Progenitor cell of endocrine pancreas (in vitro differentiated cells): ENCODE data around the gene LRCH1. TPM values are rescaled to one million over a fixed set of nuclear protein-coding genes. Genes with fewer than 3 reads are reported as not detected.

ENCODE experiments used
- DNase-seq: peaks from one replicate; pipeline ENCODE4 v3.0.0; 2021; ENCODE audit warnings: low spot score; ENCODE audit not compliant: unreplicated experiment
- H3K27ac Mint-ChIP-seq: 2 replicates; pipeline ENCODE4 v1.8.0; 2021; ENCODE audit warnings: mild to moderate bottlenecking, moderate library complexity, mixed read lengths
- H3K27me3 Mint-ChIP-seq: 2 replicates; pipeline ENCODE4 v1.8.0; 2021; ENCODE audit warnings: mixed read lengths
- H3K36me3 Mint-ChIP-seq: 2 replicates; pipeline ENCODE4 v1.8.0; 2022; ENCODE audit warnings: mixed read lengths; ENCODE audit not compliant: insufficient read depth
- H3K4me1 Mint-ChIP-seq: 2 replicates; pipeline ENCODE4 v1.8.0; 2021; ENCODE audit warnings: low read depth, mixed read lengths
- H3K4me3 Mint-ChIP-seq: 2 replicates; pipeline ENCODE4 v1.8.0; 2021; ENCODE audit warnings: low read depth, mild to moderate bottlenecking, moderate library complexity, mixed read lengths
- H3K9me3 Mint-ChIP-seq: 2 replicates; pipeline ENCODE4 v1.8.0; 2021; ENCODE audit warnings: low read depth, mixed read lengths
- total RNA-seq: library from RNA; stranded (reverse); gene quantifications from 2 replicates; pipeline ENCODE4 v1.2.1, GENCODE V29; 2021
- TF ChIP-seq, protein P1 (sequence below): fragments of 200-600 bp; sonication (generic); IDR thresholded peaks from one replicate; pipeline ENCODE4 v1.5.0; 2021; ENCODE audit warnings: antibody characterized with exemption, mild to moderate bottlenecking; ENCODE audit not compliant: unreplicated experiment

LRCH1 gene
- total RNA-seq, 1 donor from 2014 or later: 17.9 TPM

DNA sequence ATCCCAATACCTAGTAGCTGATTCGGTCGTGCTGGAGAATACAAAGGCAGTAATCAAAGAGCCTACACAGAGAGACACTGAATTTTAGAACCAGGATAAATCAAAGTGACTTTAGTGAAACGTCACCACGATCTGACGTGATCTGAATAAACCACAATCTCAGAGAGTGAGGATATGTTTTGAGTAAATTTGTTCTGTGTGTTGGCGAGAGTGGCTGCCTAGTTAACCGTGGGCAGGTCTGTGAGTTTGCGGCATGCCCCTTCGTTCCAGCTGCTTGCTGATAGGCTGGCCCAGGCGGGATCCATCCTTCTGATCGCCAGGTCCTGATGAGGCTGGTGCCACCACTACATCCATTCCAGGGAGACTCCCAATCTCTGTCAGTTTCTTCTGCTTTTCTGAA lies 40.4 kb downstream of the LRCH1 start:
- Mint-ChIP-seq H3K9me3 (no peaks in the 10 kb centered on the region), H3K27ac (no peak overlapping the region), H3K4me1 (peaks cover 38% of the 10 kb centered on the region), H3K4me3 (no peak overlapping the region), H3K27me3 (no peaks in the 10 kb centered on the region), H3K36me3 (no peaks in the 10 kb centered on the region)
- no peak for DNase-seq
- TF ChIP-seq, protein P1, sequence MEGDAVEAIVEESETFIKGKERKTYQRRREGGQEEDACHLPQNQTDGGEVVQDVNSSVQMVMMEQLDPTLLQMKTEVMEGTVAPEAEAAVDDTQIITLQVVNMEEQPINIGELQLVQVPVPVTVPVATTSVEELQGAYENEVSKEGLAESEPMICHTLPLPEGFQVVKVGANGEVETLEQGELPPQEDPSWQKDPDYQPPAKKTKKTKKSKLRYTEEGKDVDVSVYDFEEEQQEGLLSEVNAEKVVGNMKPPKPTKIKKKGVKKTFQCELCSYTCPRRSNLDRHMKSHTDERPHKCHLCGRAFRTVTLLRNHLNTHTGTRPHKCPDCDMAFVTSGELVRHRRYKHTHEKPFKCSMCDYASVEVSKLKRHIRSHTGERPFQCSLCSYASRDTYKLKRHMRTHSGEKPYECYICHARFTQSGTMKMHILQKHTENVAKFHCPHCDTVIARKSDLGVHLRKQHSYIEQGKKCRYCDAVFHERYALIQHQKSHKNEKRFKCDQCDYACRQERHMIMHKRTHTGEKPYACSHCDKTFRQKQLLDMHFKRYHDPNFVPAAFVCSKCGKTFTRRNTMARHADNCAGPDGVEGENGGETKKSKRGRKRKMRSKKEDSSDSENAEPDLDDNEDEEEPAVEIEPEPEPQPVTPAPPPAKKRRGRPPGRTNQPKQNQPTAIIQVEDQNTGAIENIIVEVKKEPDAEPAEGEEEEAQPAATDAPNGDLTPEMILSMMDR: no peak

DNA sequence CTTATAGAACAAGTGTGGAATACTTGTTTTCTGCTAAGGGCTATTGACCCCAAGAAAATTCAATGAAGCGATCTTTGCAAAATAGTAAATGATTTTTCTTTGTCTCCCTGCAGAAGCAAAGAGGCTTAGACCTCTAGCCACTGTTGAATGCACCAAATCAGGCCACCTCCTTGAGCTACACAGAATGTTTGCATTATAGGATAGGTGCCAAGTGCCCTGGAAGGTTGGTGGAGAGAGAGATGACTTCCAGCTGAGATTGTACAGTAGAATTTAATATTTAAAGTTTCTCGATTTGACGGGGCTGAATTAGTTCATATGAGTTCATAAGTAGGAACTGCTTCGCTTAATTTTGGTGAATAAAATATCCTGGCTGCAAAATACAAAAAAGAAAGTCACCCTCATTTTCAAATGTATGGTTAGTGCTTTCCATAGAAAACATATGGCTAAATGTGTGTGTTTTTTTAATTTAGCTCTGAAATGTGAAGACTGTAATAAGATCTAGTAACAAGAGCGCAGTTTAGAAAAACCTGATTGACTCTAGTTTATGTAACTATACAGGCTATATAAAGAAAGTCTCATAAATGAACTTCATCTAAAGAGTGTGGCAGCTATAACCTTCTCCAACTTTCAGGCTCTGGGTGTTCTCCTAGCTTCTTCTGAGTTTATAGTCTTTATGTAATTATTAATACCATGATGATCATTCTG lies 41.6 kb downstream of the LRCH1 start:
- peaks cover 35% of the 10 kb centered on the region for H3K4me1 Mint-ChIP-seq
- TF ChIP-seq, protein P1: no peak
- no peak for DNase-seq
- no peak overlapping the region for H3K4me3 Mint-ChIP-seq
- peaks cover 3% of the 10 kb centered on the region for H3K9me3 Mint-ChIP-seq
- no peaks in the 10 kb centered on the region for H3K27me3 Mint-ChIP-seq
- H3K36me3 Mint-ChIP-seq: peaks cover 1% of the 10 kb centered on the region
- no peak overlapping the region for H3K27ac Mint-ChIP-seq

DNA sequence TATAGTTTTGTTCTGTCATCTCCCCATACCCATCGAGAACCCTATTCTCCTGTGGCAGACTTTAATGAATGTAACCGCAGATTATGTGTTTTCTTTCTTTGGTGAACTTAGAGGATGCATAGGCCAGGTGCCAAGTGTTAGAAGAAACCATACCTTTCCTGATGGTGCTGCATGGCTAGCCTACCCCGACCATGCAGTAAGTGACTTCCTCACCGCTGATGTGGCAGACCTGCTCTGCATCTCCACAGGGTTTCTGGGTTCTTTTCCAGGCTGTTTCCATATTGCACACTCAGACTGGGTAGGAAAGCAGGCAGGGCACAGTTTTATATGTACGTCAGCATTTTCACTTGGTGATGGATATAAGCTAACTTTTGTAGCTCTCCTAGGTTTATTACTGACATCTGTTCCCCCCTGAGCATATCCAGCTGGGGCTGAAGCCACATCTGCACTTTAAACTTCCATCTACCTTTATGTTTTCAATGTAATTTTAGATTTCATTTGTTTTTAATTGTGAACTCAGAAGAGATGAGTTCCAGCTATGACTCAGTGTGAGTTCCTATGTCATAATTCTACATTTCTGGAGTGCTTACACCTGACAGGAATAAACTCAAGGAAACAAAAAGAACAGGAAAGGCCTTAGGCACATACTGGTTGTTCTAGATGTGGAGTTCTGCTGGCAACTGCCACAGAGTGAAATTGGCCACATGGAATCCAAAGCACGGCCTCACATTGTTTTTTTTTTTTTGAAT lies 42.3 kb downstream of the LRCH1 start:
- H3K9me3 Mint-ChIP-seq: peaks cover 3% of the 10 kb centered on the region
- H3K4me1 Mint-ChIP-seq: peaks cover 36% of the 10 kb centered on the region
- H3K27ac Mint-ChIP-seq: peak overlapping the region; percentile 15
- H3K36me3 Mint-ChIP-seq: peaks cover 1% of the 10 kb centered on the region
- no peak for DNase-seq
- H3K27me3 Mint-ChIP-seq: no peaks in the 10 kb centered on the region
- TF ChIP-seq, protein P1: no peak
- no peak overlapping the region for H3K4me3 Mint-ChIP-seq

DNA sequence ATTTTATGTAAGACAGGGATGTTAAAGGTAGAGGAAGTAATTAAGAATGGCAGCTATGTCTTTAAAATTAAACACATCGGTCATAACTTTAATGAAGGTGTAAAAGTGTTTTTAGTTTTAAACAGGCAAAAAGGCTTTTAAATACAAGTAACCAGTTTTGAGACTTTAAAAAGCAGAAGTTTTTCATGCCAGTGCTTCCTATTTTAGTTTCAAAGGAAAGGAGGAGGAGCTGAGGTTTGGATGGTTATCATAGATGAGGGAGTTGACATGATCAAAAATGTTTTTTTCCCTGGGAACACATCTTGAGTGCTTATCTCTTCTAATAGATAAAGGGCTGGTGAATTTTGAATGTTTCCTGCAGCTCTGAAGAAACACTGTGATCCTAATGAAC lies 42.9 kb downstream of the LRCH1 start:
- DNase-seq: no peak
- TF ChIP-seq, protein P1: no peak
- peaks cover 39% of the 10 kb centered on the region for H3K4me1 Mint-ChIP-seq
- no peaks in the 10 kb centered on the region for H3K27me3 Mint-ChIP-seq
- H3K9me3 Mint-ChIP-seq: peaks cover 3% of the 10 kb centered on the region
- peaks cover 1% of the 10 kb centered on the region for H3K36me3 Mint-ChIP-seq
- no peak overlapping the region for H3K27ac Mint-ChIP-seq
- no peak overlapping the region for H3K4me3 Mint-ChIP-seq

DNA sequence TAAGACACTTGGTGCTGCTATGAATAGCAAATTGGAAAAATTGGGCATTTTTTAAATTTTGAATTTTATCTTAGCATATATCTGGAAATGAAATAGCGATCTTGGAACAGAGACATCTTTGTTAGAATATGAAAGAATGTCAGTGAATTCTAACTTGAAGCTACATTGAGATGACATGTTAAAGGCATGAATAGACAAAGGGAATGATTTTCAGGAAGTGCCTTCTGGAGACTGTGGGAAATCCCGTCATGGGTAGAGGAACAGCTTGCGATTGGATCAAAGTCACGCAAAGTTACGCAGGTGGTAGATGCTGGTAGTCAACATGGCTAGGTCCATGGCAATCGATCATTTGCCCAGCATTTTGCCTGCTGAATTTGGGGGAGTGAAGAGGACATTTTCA lies 43.5 kb downstream of the LRCH1 start:
- peaks cover 1% of the 10 kb centered on the region for H3K36me3 Mint-ChIP-seq
- peaks cover 42% of the 10 kb centered on the region for H3K4me1 Mint-ChIP-seq
- TF ChIP-seq, protein P1: no peak
- no peak overlapping the region for H3K4me3 Mint-ChIP-seq
- H3K9me3 Mint-ChIP-seq: peaks cover 3% of the 10 kb centered on the region
- no peak overlapping the region for H3K27ac Mint-ChIP-seq
- DNase-seq: no peak
- H3K27me3 Mint-ChIP-seq: no peaks in the 10 kb centered on the region
